Dedifferentiated amniotic fluid mesenchymal stem cell (primary cell): Measurements from ENCODE around the gene IGSF10.

Experiments used
- DNase-seq: peaks from one replicate; pipeline ENCODE4 v3.0.0-alpha.2; 2016; ENCODE audit errors: extremely low spot score

The IGSF10 gene

GRCh38 chr3:151419806-151420205 is 41.1 kb downstream of the IGSF10 start:
- DNase-seq, result no peak

GRCh38 chr3:151415289-151415688 is 45.6 kb downstream of the IGSF10 start:
- no peak for DNase-seq

- DNase-seq, result no peak
Measured at GRCh38 chr3:151412989-151413388, 47.9 kb downstream of the IGSF10 start.
